ENCODE data around the gene COL9A1. TPM values are rescaled to one million over a fixed set of nuclear protein-coding genes. Genes with fewer than 3 reads are reported as not detected.

COL9A1 gene
- polyA plus RNA-seq, 3 donors = not detected

DNA sequence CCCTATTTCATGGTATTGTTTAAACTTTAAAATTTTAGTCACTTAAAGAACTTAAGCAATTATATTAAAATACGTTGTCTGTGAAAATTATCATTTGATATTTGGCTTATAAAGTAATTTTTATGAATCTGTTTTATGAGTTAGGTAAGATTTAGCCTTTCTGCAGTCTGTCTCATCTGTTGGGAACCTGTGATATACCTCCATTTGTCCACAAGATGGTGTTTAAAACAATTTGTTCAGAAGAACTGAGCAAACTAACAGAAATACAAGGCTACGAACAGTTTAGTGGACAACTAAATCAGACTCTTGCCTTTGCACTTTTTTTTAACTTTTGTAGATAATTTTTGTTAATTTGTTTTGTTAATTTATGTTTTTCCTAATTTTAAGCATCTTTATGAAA is 92.4 kb downstream of the COL9A1 start:
- TF ChIP-seq, protein P1, sequence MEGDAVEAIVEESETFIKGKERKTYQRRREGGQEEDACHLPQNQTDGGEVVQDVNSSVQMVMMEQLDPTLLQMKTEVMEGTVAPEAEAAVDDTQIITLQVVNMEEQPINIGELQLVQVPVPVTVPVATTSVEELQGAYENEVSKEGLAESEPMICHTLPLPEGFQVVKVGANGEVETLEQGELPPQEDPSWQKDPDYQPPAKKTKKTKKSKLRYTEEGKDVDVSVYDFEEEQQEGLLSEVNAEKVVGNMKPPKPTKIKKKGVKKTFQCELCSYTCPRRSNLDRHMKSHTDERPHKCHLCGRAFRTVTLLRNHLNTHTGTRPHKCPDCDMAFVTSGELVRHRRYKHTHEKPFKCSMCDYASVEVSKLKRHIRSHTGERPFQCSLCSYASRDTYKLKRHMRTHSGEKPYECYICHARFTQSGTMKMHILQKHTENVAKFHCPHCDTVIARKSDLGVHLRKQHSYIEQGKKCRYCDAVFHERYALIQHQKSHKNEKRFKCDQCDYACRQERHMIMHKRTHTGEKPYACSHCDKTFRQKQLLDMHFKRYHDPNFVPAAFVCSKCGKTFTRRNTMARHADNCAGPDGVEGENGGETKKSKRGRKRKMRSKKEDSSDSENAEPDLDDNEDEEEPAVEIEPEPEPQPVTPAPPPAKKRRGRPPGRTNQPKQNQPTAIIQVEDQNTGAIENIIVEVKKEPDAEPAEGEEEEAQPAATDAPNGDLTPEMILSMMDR (IDR thresholded peaks at IDR 0.05) = no peak
- H3K4me1 ChIP-seq (ENCODE audit: control insufficient read depth in 1 of 2, insufficient read depth in 2 of 2, low read length in 2 of 2) = no peaks in the 10 kb centered on the region
- intact Hi-C loops (cut with micrococcal nuclease) = no loop called here
- H3K27ac ChIP-seq (ENCODE audit: low read depth in 1 of 2, low read length in 2 of 2) = no peak overlapping the region
- Mint-ChIP-seq H3K4me3 (no peak overlapping the region), H3K27me3 (ENCODE audit: low read depth in 3 of 3) (peaks cover 0 to 6% (median 2%) of the 10 kb centered on the region in 3 donors), H3K9me3 (no peaks in the 10 kb centered on the region), H3K27ac (no peak overlapping the region), H3K36me3 (no peaks in the 10 kb centered on the region), H3K4me1 (no peaks in the 10 kb centered on the region)
- no peaks in the 10 kb centered on the region for H4K20me1 ChIP-seq (ENCODE audit: insufficient read depth, low read length)
- no peak overlapping the region for H2AFZ ChIP-seq (ENCODE audit: insufficient read depth, low read depth, low read length, poor library complexity, severe bottlenecking)
- WGBS (ENCODE audit: insufficient coverage) = no CpG with 5 or more reads among the region's 2 CpGs
- no peak for DNase-seq
- H3K27me3 ChIP-seq (ENCODE audit: control insufficient read depth in 2 of 2, insufficient read depth in 2 of 2, low read length in 2 of 2) = no peaks in the 10 kb centered on the region
- no peak overlapping the region for H3K4me3 ChIP-seq (replicated peaks in 1 of 3; ENCODE audit: low read depth in 2 of 3, low read length in 3 of 3)
- no peak overlapping the region for H3K9ac ChIP-seq (ENCODE audit: insufficient read depth, low read length, poor library complexity, severe bottlenecking)
- no peak overlapping the region for H3K4me2 ChIP-seq (replicated peaks; ENCODE audit: extremely low read depth, low read length, poor library complexity, severe bottlenecking)
- no peaks in the 10 kb centered on the region for H3K9me3 ChIP-seq (replicated peaks in 1 of 2; ENCODE audit: control insufficient read depth in 1 of 2, insufficient read depth in 1 of 2, low read length in 2 of 2)
- H3K36me3 ChIP-seq (replicated peaks in 1 of 2; ENCODE audit: control insufficient read depth in 1 of 2, insufficient read depth in 2 of 2, low read length in 2 of 2) = no peaks in the 10 kb centered on the region
- H3K79me2 ChIP-seq (ENCODE audit: insufficient read depth, low read length) = no peaks in the 10 kb centered on the region

DNA sequence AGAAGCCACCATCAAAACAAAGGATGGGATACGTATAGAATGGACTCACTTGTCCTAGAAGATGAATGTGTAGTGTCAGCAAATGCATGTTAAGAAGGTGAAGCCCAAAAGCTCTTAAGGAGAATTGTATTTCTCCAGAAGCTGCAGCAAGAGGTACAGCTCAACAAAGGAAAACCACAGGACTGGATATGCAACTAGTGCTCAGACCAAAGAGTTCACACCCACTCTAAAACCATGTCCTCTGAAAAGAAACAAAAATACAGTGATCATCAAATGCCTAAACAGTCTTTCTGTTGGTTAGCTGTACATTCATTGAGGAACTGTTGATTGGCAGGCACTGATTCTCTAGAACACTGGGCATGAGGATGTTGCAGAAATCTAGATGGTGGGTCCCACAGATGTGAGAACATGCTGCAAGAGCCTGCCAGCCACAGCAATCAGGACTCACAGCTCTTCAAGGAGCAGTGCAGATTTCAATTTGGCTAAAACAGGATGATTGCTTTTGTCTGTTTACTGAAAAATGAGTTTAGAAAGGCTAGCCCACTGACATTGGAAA is 94.6 kb downstream of the COL9A1 start:
- H2AFZ ChIP-seq (ENCODE audit: insufficient read depth, low read depth, low read length, poor library complexity, severe bottlenecking) = no peak overlapping the region
- no peaks in the 10 kb centered on the region for H3K79me2 ChIP-seq (ENCODE audit: insufficient read depth, low read length)
- no peaks in the 10 kb centered on the region for H3K27me3 ChIP-seq (ENCODE audit: control insufficient read depth in 2 of 2, insufficient read depth in 2 of 2, low read length in 2 of 2)
- no peaks in the 10 kb centered on the region for H3K9me3 Mint-ChIP-seq
- H3K4me3 ChIP-seq (replicated peaks in 1 of 3; ENCODE audit: low read depth in 2 of 3, low read length in 3 of 3) = no peak overlapping the region
- H3K4me2 ChIP-seq (replicated peaks; ENCODE audit: extremely low read depth, low read length, poor library complexity, severe bottlenecking) = no peak overlapping the region
- TF ChIP-seq, protein P1 (IDR thresholded peaks at IDR 0.05) = no peak
- intact Hi-C loops (cut with micrococcal nuclease) = no loop called here
- no peaks in the 10 kb centered on the region for H3K36me3 ChIP-seq (replicated peaks in 1 of 2; ENCODE audit: control insufficient read depth in 1 of 2, insufficient read depth in 2 of 2, low read length in 2 of 2)
- no CpG with 5 or more reads among the region's 1 CpG for WGBS (ENCODE audit: insufficient coverage)
- H3K4me3 Mint-ChIP-seq = no peak overlapping the region
- H3K27me3 Mint-ChIP-seq (ENCODE audit: low read depth in 3 of 3) = peaks cover 0 to 4% (median 2%) of the 10 kb centered on the region in 3 donors
- H3K27ac ChIP-seq (ENCODE audit: low read depth in 1 of 2, low read length in 2 of 2) = no peak overlapping the region
- no peak for DNase-seq
- H3K9ac ChIP-seq (ENCODE audit: insufficient read depth, low read length, poor library complexity, severe bottlenecking) = no peak overlapping the region
- no peaks in the 10 kb centered on the region for H3K4me1 Mint-ChIP-seq
- no peaks in the 10 kb centered on the region for H3K36me3 Mint-ChIP-seq
- no peaks in the 10 kb centered on the region for H3K9me3 ChIP-seq (replicated peaks in 1 of 2; ENCODE audit: control insufficient read depth in 1 of 2, insufficient read depth in 1 of 2, low read length in 2 of 2)
- H4K20me1 ChIP-seq (ENCODE audit: insufficient read depth, low read length) = no peaks in the 10 kb centered on the region
- H3K27ac Mint-ChIP-seq = no peak overlapping the region
- no peaks in the 10 kb centered on the region for H3K4me1 ChIP-seq (ENCODE audit: control insufficient read depth in 1 of 2, insufficient read depth in 2 of 2, low read length in 2 of 2)

Data from CD14-positive monocyte (primary cell).